ENCODE data around the gene ST6GAL2. TPM values are rescaled to one million over a fixed set of nuclear protein-coding genes. Genes with fewer than 3 reads are reported as not detected.

ST6GAL2 gene
- total and polyA plus RNA-seq, 4 donors = 0.02 to 4.0 (median 0.55) TPM

DNA sequence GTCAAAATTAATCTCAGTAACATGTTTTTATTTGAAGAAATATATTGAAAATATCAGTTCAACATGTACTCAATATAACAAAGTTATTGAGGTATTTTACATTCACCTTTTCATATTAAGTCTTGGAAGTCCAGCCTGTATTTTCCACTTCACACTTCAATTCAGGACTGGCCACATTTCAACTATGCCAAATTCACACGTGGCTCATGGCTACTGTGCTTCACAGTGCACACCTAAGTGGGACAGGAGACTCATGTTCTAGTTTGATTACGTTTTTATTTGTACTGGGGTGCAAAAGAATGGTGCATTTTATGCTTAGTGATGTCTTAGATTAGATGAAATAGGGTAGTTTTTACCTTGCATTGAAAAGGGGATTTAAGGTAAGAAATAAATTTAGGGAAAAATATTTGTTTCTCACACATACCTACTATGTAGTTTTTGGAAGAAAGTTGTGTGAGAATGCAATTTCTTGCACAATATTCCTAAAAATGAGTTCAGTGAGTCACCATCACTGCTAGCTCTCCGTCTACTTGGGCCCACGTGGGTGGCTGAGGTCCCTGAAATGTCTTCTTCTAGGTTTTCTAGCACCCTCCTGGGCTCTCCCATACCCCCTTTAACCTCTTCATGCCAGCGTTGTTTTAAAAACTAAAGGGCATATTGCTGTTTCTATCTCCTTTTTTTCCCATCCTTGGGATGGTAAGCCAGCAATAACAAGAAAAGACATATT is 87.0 kb downstream of the ST6GAL2 start:
- no peak for ATAC-seq (ENCODE audit: insufficient read depth, low FRiP score)
- no peak overlapping the region for H3K27ac ChIP-seq (ENCODE audit: low read depth in 1 of 2, low read length in 1 of 2)
- no peaks in the 10 kb centered on the region for H3K4me1 ChIP-seq (ENCODE audit: control insufficient read depth in 5 of 5, insufficient read depth in 5 of 5, low read length in 5 of 5)
- H3K27me3 ChIP-seq (ENCODE audit: control insufficient read depth in 3 of 3, insufficient read depth in 3 of 3, low read length in 2 of 3) = no peaks in the 10 kb centered on the region
- no peak for DNase-seq
- TF ChIP-seq, protein P1, sequence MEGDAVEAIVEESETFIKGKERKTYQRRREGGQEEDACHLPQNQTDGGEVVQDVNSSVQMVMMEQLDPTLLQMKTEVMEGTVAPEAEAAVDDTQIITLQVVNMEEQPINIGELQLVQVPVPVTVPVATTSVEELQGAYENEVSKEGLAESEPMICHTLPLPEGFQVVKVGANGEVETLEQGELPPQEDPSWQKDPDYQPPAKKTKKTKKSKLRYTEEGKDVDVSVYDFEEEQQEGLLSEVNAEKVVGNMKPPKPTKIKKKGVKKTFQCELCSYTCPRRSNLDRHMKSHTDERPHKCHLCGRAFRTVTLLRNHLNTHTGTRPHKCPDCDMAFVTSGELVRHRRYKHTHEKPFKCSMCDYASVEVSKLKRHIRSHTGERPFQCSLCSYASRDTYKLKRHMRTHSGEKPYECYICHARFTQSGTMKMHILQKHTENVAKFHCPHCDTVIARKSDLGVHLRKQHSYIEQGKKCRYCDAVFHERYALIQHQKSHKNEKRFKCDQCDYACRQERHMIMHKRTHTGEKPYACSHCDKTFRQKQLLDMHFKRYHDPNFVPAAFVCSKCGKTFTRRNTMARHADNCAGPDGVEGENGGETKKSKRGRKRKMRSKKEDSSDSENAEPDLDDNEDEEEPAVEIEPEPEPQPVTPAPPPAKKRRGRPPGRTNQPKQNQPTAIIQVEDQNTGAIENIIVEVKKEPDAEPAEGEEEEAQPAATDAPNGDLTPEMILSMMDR (IDR thresholded peaks at IDR 0.05; ENCODE audit: control extremely low read depth, extremely low read depth) = no peak
- H3K4me3 ChIP-seq = no peak overlapping the region
- no peak overlapping the region for H3K9ac ChIP-seq (ENCODE audit: insufficient read depth in 1 of 2, low read length in 2 of 2)
- WGBS, 2 donors = 67 to 83% methylated on average over 5 of the region's 5 CpGs
- peaks cover 0 to 2% (median 0%) of the 10 kb centered on the region in 4 donors for H3K9me3 ChIP-seq (ENCODE audit: control insufficient read depth in 4 of 4, insufficient read depth in 3 of 4, low read length in 3 of 4)
- no peaks in the 10 kb centered on the region for H3K36me3 ChIP-seq (ENCODE audit: control insufficient read depth in 4 of 4, insufficient read depth in 4 of 4, low read length in 4 of 4)

DNA sequence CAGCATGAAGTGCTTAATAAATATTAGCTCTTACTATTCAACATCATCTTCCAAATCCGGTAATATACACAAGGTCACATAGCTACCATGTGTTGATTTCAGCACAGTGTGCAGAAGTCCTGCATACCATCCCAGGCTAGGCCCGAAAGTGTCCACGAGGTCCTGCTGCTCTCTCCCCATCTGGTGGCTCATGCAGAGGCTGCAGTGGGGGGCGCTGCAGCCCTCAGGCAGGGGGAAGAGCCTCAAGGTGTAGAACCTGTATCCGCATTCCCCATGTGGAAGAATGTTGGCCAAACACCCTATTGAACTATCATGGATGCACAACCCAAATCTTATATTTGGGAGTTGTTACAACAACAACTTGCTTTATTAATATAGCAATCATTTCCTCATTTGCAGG is 88.5 kb downstream of the ST6GAL2 start:
- TF ChIP-seq, protein P1 (IDR thresholded peaks at IDR 0.05; ENCODE audit: control extremely low read depth, extremely low read depth) = no peak
- H3K27me3 ChIP-seq (ENCODE audit: control insufficient read depth in 3 of 3, insufficient read depth in 3 of 3, low read length in 2 of 3) = no peaks in the 10 kb centered on the region
- 86 to 94% methylated on average over 5 of the region's 5 CpGs for WGBS, 2 donors
- no peaks in the 10 kb centered on the region for H3K36me3 ChIP-seq (ENCODE audit: control insufficient read depth in 4 of 4, insufficient read depth in 4 of 4, low read length in 4 of 4)
- H3K4me1 ChIP-seq (ENCODE audit: control insufficient read depth in 5 of 5, insufficient read depth in 5 of 5, low read length in 5 of 5) = no peaks in the 10 kb centered on the region
- peaks cover 0 to 3% (median 0%) of the 10 kb centered on the region in 4 donors for H3K9me3 ChIP-seq (ENCODE audit: control insufficient read depth in 4 of 4, insufficient read depth in 3 of 4, low read length in 3 of 4)
- no peak overlapping the region for H3K27ac ChIP-seq (ENCODE audit: low read depth in 1 of 2, low read length in 1 of 2)
- no peak overlapping the region for H3K4me3 ChIP-seq
- DNase-seq (no peak), ATAC-seq (ENCODE audit: insufficient read depth, low FRiP score) (no peak)
- no peak overlapping the region for H3K9ac ChIP-seq (ENCODE audit: insufficient read depth in 1 of 2, low read length in 2 of 2)

DNA sequence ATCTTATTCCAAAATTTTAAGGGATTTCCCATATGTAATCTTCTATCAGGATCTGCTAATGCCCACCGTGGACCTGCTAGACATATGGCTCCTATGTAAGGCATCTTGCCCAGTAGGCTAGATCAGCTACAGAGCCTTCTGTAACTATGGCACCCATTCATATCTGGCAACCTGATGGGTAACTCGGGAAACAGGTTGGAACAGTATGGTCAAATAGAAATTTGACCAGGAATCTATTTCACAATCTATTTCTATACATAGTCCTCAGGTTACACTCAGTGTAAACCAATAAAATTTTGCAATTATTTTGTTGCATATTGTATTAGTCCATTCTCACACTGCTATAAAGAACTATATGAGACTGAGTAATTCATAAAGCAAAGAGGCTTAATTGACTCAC is 93.3 kb downstream of the ST6GAL2 start:
- no peak for DNase-seq
- H3K9ac ChIP-seq (ENCODE audit: insufficient read depth in 1 of 2, low read length in 2 of 2) = no peak overlapping the region
- H3K9me3 ChIP-seq (ENCODE audit: control insufficient read depth in 4 of 4, insufficient read depth in 3 of 4, low read length in 3 of 4) = peaks cover 0 to 13% (median 0%) of the 10 kb centered on the region in 4 donors
- no peaks in the 10 kb centered on the region for H3K27me3 ChIP-seq (ENCODE audit: control insufficient read depth in 3 of 3, insufficient read depth in 3 of 3, low read length in 2 of 3)
- no peak overlapping the region for H3K27ac ChIP-seq (ENCODE audit: low read depth in 1 of 2, low read length in 1 of 2)
- H3K36me3 ChIP-seq (ENCODE audit: control insufficient read depth in 4 of 4, insufficient read depth in 4 of 4, low read length in 4 of 4) = no peaks in the 10 kb centered on the region
- WGBS, 2 donors = 77 to 90% methylated on average over 2 of the region's 2 CpGs
- no peak for ATAC-seq (ENCODE audit: insufficient read depth, low FRiP score)
- TF ChIP-seq, protein P1 (IDR thresholded peaks at IDR 0.05; ENCODE audit: control extremely low read depth, extremely low read depth) = no peak
- H3K4me1 ChIP-seq (ENCODE audit: control insufficient read depth in 5 of 5, insufficient read depth in 5 of 5, low read length in 5 of 5) = no peaks in the 10 kb centered on the region
- H3K4me3 ChIP-seq = no peak overlapping the region
